Thoracic aorta (tissue), 2 donors: Measurements from ENCODE around the gene CDSN. TPM values are rescaled to one million over a fixed set of nuclear protein-coding genes. Genes with fewer than 3 reads are reported as not detected.

ENCODE experiments used
- ATAC-seq: fragments of 150-250 bp; one replicate; pipeline ENCODE4 v1.8.0; 2017; ENCODE audit warnings: low read depth; ENCODE audit not compliant: insufficient number of reproducible peaks, low FRiP score
- DNase-seq: peaks from one replicate; pipeline ENCODE4 v3.0.0-alpha.2; 2020; ENCODE audit warnings: low spot score
- H3K27ac ChIP-seq, 2 donors: fragments of 200-600 bp; sonication (generic); 1 replicate in 1 of 2; 2 replicates in 1 of 2; pipeline ENCODE4 v1.5.1; 2016; ENCODE audit warnings: mild to moderate bottlenecking in 2 of 2, moderate library complexity in 2 of 2
- H3K27me3 ChIP-seq: fragments of 200-600 bp; sonication (generic); replicated peaks from 2 replicates; pipeline ENCODE4 v1.6.0; 2016; ENCODE audit warnings: mild to moderate bottlenecking; ENCODE audit not compliant: insufficient read depth
- H3K36me3 ChIP-seq: fragments of 200-600 bp; sonication (generic); one replicate; pipeline ENCODE4 v1.5.1; 2016
- H3K4me1 ChIP-seq, 2 donors: fragments of 200-600 bp; sonication (generic); 1 replicate in 1 of 2; 2 replicates in 1 of 2; pipeline versions ENCODE4 v1.5.1 to v1.6.0; 2016; ENCODE audit warnings: low read depth in 2 of 2, mild to moderate bottlenecking in 1 of 2; ENCODE audit not compliant: control insufficient read depth in 1 of 2
- H3K4me3 ChIP-seq: fragments of 200-600 bp; sonication (generic); 2 replicates; pipeline ENCODE4 v1.5.1; 2016; ENCODE audit warnings: mild to moderate bottlenecking
- H3K9me3 ChIP-seq: fragments of 200-600 bp; sonication (generic); 2 replicates; pipeline ENCODE4 v1.5.1; 2016
- total RNA-seq, 2 donors: library from RNA; depleted of rRNA; stranded (reverse); fragments of >200 nt; gene quantifications; one replicate each; pipeline versions ENCODE4 v1.1.0 to v1.2.3, GENCODE V29; 2016
- TF ChIP-seq, protein P1 (sequence below): fragments of 200-600 bp; sonication (generic); IDR thresholded peaks from one replicate; pipeline ENCODE4 v1.5.1; 2019; ENCODE audit warnings: antibody characterized with exemption

The CDSN gene
- total RNA-seq, 2 donors from 2014 or later, result 0.28 to 1.6 TPM

DNA sequence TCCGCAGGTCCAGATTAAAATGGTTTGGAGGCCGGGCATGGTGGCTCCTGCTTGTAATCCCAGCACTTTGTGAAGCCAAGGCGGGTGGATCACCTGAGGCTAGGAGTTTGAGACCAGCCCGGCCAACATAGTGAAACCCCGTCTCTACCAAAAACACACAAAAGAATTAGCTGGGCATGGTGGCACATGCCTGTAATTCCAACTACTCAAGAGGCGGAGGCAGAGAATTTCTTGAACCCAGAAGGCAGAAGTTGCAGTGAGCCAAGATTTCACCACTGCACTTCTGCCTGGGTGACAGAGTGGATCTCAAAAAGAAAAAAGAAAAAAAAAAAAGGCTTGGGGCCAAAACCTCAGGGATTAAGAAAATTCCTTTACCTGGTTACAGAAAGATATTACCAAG lies 38.4 kb downstream of the CDSN start:
- Histone ChIP-seq H3K9me3 (no peaks in the 10 kb centered on the region), H3K4me1 (peaks cover 0 to under 1% of the 10 kb centered on the region in 2 donors), H3K27me3 (no peaks in the 10 kb centered on the region), H3K27ac (no peak overlapping the region), H3K4me3 (no peak overlapping the region), H3K36me3 (no peaks in the 10 kb centered on the region)
- TF ChIP-seq, protein P1, sequence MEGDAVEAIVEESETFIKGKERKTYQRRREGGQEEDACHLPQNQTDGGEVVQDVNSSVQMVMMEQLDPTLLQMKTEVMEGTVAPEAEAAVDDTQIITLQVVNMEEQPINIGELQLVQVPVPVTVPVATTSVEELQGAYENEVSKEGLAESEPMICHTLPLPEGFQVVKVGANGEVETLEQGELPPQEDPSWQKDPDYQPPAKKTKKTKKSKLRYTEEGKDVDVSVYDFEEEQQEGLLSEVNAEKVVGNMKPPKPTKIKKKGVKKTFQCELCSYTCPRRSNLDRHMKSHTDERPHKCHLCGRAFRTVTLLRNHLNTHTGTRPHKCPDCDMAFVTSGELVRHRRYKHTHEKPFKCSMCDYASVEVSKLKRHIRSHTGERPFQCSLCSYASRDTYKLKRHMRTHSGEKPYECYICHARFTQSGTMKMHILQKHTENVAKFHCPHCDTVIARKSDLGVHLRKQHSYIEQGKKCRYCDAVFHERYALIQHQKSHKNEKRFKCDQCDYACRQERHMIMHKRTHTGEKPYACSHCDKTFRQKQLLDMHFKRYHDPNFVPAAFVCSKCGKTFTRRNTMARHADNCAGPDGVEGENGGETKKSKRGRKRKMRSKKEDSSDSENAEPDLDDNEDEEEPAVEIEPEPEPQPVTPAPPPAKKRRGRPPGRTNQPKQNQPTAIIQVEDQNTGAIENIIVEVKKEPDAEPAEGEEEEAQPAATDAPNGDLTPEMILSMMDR, result no peak
- ATAC-seq (no peak), DNase-seq (no peak)

DNA sequence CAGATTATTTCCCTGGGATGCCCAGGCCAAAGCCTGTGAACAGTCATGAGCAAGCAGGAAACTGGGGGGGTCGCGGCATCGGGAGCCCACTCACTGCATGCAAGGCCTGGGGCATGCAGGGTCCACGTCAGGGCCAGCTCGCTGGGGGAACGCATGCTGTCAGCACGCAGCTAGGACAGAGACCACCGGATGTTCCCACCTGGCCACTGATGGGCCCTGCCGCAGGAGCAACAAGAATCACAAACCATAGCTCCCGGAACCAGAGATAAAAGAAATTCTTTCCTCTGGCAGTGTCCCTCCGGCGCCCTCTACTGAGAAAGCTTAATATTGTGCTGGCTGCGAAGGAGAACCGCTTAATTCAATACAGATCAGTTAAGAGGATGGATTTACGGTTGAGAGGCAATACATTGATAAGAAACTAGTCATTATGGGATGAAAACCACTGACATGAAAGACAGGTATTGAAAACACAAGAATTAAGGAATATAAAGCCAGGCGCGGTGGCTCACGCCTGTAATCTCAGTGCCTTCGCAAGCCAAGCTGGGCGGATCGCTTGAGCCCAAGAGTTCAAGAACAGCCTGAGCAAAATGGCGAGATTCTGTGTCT lies 40.5 kb downstream of the CDSN start:
- ATAC-seq (no peak), DNase-seq (peak; percentile 33)
- H3K4me1 ChIP-seq, result no peaks in the 10 kb centered on the region
- H3K9me3 ChIP-seq, result no peaks in the 10 kb centered on the region
- H3K36me3 ChIP-seq, result no peaks in the 10 kb centered on the region
- H3K27me3 ChIP-seq, result no peaks in the 10 kb centered on the region
- peak overlapping the region; percentile 49 for H3K4me3 ChIP-seq
- TF ChIP-seq, protein P1, result peak; percentile 75
- no peak overlapping the region for H3K27ac ChIP-seq

DNA sequence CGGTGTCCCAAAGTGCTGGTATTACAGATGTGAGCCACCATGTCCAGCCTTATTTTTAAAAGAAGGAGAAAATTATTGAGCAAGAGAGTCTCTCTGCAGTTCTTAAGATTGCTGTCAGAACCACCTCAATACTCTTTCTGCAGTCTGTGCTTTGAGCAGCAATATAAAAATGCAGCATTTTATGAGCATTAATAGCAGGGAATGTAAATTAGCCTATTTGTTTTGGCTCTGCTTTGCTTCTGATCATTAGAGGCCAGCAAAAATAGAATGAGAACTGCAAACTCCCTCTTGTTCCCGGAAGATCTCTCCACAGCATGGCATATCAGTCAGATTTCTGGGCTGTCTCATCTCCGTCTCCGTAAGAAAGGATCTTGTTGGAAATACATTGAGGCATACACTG lies 43.6 kb downstream of the CDSN start:
- Histone ChIP-seq H3K36me3 (no peaks in the 10 kb centered on the region), H3K4me3 (no peak overlapping the region), H3K4me1 (no peaks in the 10 kb centered on the region), H3K9me3 (no peaks in the 10 kb centered on the region), H3K27me3 (no peaks in the 10 kb centered on the region), H3K27ac (no peak overlapping the region)
- ATAC-seq (no peak), DNase-seq (no peak)
- TF ChIP-seq, protein P1, result no peak

DNA sequence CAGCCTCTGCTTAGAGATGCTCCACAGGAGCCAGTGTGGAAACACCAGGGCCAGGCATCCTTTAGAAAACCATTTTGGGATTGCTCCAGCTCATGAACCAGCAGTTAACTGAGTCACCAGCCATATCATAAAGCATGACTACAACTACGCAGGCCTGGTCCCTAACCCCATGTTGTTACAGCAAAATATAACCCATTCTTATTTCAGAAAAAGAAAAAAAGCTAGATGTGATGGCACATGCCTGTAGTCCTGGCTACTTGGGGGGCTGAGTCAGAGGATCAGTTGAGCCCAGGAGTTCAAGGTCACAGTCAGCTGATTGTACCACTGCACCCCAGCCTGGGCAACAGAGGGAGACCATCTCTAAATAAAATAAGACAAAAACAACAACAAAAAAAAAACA lies 44.7 kb downstream of the CDSN start:
- TF ChIP-seq, protein P1, result no peak
- Histone ChIP-seq H3K27me3 (no peaks in the 10 kb centered on the region), H3K4me1 (no peaks in the 10 kb centered on the region), H3K4me3 (no peak overlapping the region), H3K9me3 (no peaks in the 10 kb centered on the region), H3K27ac (no peak overlapping the region), H3K36me3 (no peaks in the 10 kb centered on the region)
- ATAC-seq (no peak), DNase-seq (no peak)

DNA sequence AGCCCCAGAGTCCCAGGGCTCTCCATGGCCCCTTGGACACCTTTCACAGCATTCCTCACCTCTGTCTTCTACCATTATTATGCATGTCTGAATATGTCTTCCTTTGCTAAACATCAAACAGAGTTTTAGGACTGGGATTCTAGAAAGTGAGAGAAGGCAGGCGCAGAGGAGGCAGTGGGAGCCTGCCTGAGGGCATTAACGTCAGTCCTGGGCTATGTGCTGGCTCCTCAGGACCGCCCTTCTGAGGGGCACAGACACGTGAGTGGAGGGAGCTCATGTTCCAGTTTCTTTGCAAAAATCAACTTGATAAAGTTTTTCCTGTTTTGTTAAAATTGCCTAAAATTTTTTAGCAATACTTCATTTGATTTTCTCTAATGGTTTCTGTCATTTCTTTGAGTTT lies 45.8 kb downstream of the CDSN start:
- Histone ChIP-seq H3K4me3 (no peak overlapping the region), H3K36me3 (no peaks in the 10 kb centered on the region), H3K4me1 (no peaks in the 10 kb centered on the region), H3K27me3 (no peaks in the 10 kb centered on the region), H3K27ac (no peak overlapping the region), H3K9me3 (no peaks in the 10 kb centered on the region)
- TF ChIP-seq, protein P1, result no peak
- DNase-seq (no peak), ATAC-seq (no peak)
